K562 (cell line): ENCODE results near the gene BAD. TPM values are rescaled to one million over a fixed set of nuclear protein-coding genes. Genes with fewer than 3 reads are reported as not detected.
A peak's percentile ranks its signal among the peaks of the same experiment; 100 is the strongest.

Source experiments
- ATAC-seq: fragments of 200-7000 bp; cut with Tn5 transposase; 3 replicates; pipeline ENCODE4 v1.9.1; 2020; ENCODE audit warnings: moderate library complexity
- BruUV-seq: library from RNA; stranded (reverse); fragments of 400-500 nt; replicated peaks from 2 replicates; lab custom pipeline; 2021; lab: Mats Ljungman, UMichigan
- CTCF ChIA-PET: fragments of 300-600 bp; formaldehyde crosslinking; extraction: SDS; loops from one replicate; lab custom pipeline; 2021; ENCODE audit warnings: low intra/inter-chr PET ratio; lab: Yijun Ruan, JAX
- POLR2A ChIA-PET: fragments of 300-600, 350-650 bp; sonication (Branson Sonifier 250); formaldehyde crosslinking; extraction: SDS; loops from one replicate; lab custom pipeline; 2021; ENCODE audit warnings: antibody characterized with exemption, inconsistent platforms; lab: Yijun Ruan, JAX
- DNase-seq, 4 experiments: peaks; one replicate each; pipeline versions ENCODE4 v3.0.0 to v3.0.0-alpha.2; 2011 to 2018; ENCODE audit warnings: low spot score in 3 of 4, mixed read lengths in 3 of 4; ENCODE audit errors: extremely low read depth in 1 of 4
- FAIRE-seq: peaks from 2 replicates; lab custom pipeline; 2011; peaks lifted over from hg19 to GRCh38; lab: Jason Lieb, UNC
- H2AFZ ChIP-seq: 2 replicates; pipeline ENCODE4 v1.6.0; 2011; ENCODE audit warnings: low read depth, low read length, control low read depth, inconsistent platforms
- H3K27ac ChIP-seq: fragments of 200-600 bp; 3 replicates; pipeline ENCODE4 v1.8.0; 2011; ENCODE audit warnings: low read depth, mild to moderate bottlenecking, control low read depth, inconsistent platforms, low read length, moderate library complexity, mixed read lengths; ENCODE audit errors: extremely low read depth
- H3K27me3 ChIP-seq, 2 experiments: fragments of 300-600 bp in 1 of 2; 2 replicates in 1 of 2; 3 replicates in 1 of 2; pipeline versions ENCODE4 v1.6.0 to v1.8.0; 2011; ENCODE audit warnings: inconsistent platforms in 2 of 2, low read length in 2 of 2, mild to moderate bottlenecking in 1 of 2, mixed read lengths in 1 of 2, moderate library complexity in 1 of 2; ENCODE audit not compliant: control insufficient read depth in 2 of 2, insufficient read depth in 2 of 2
- H3K36me3 ChIP-seq: fragments of 300-600 bp; 3 replicates; pipeline ENCODE4 v1.8.0; 2011; ENCODE audit warnings: mild to moderate bottlenecking, low read length, inconsistent platforms; ENCODE audit not compliant: control insufficient read depth, insufficient read depth
- H3K4me1 ChIP-seq, 2 experiments: fragments of 200-600 bp in 1 of 2; replicated peaks in 1 of 2; 2 replicates in 1 of 2; 3 replicates in 1 of 2; pipeline versions ENCODE4 v1.5.1 to v1.8.0; 2011; ENCODE audit warnings: inconsistent platforms in 2 of 2, low read length in 2 of 2, mild to moderate bottlenecking in 1 of 2, mixed read lengths in 1 of 2, moderate library complexity in 1 of 2; ENCODE audit not compliant: control insufficient read depth in 2 of 2, insufficient read depth in 2 of 2
- H3K4me2 ChIP-seq: 2 replicates; pipeline ENCODE4 v1.6.1; 2011; ENCODE audit warnings: low read length, control low read depth, inconsistent platforms, mixed read lengths; ENCODE audit not compliant: insufficient read depth
- H3K4me3 ChIP-seq: fragments of 200-600 bp; sonication (generic), shearing (Covaris generic); 2 replicates; pipeline ENCODE4 v1.5.1; 2016; ENCODE audit warnings: control low read depth, inconsistent platforms
- H3K79me2 ChIP-seq: fragments of 200-600 bp; 3 replicates; pipeline ENCODE4 v1.8.0; 2011; ENCODE audit warnings: low read length, inconsistent platforms; ENCODE audit not compliant: control insufficient read depth, insufficient read depth
- H3K9ac ChIP-seq, 2 experiments: 2 replicates each; pipeline versions ENCODE4 v1.6.0 to v1.6.1; 2011; ENCODE audit warnings: low read depth in 2 of 2, low read length in 2 of 2, control low read depth in 1 of 2, inconsistent platforms in 1 of 2, mild to moderate bottlenecking in 1 of 2, mixed read lengths in 1 of 2; ENCODE audit not compliant: insufficient read depth in 1 of 2
- H3K9me1 ChIP-seq: one replicate; pipeline ENCODE4 v1.6.0; 2011; ENCODE audit warnings: inconsistent platforms, mild to moderate bottlenecking, low read length, moderate library complexity; ENCODE audit not compliant: control insufficient read depth, insufficient read depth
- H3K9me3 ChIP-seq: replicated peaks from 2 replicates; pipeline ENCODE4 v1.5.1; 2011; ENCODE audit warnings: low read depth, low read length, inconsistent platforms; ENCODE audit not compliant: control insufficient read depth, insufficient read depth
- H4K20me1 ChIP-seq: replicated peaks from 2 replicates; pipeline ENCODE4 v1.6.1; 2011; ENCODE audit warnings: low read length, inconsistent platforms, mixed read lengths; ENCODE audit not compliant: control insufficient read depth, insufficient read depth
- ELF1 ChIP-seq: fragments of 200-800 bp; sonication (Bioruptor generic); IDR thresholded peaks from 2 replicates; pipeline ENCODE4 v1.6.1; 2016; ENCODE audit warnings: missing genetic modification characterization, missing compliant biosample characterization
- GABPB1 ChIP-seq: sonication (generic); formaldehyde crosslinking; IDR thresholded peaks from 2 replicates; pipeline ENCODE4 v1.8.0; 2022; ENCODE audit warnings: mild to moderate bottlenecking, missing genetic modification reagents
- KAT2B ChIP-seq: IDR thresholded peaks from one replicate; pipeline ENCODE4 v1.6.1; 2012; ENCODE audit warnings: low read depth, mild to moderate bottlenecking, control low read depth, inconsistent platforms, low read length, moderate library complexity
- MAFF ChIP-seq: IDR thresholded peaks from 2 replicates; pipeline ENCODE4 v1.6.1; 2012; ENCODE audit warnings: low read length, improper control_type of control experiment
- MTA3 ChIP-seq: fragments of 450-650 bp; formaldehyde crosslinking; IDR thresholded peaks from 2 replicates; pipeline ENCODE4 v1.6.1; 2017; ENCODE audit warnings: mild to moderate bottlenecking, borderline replicate concordance
- NCOA1 ChIP-seq: fragments of 450-650 bp; IDR thresholded peaks from 2 replicates; pipeline ENCODE4 v1.6.1; 2016; ENCODE audit warnings: low read depth
- NR2C2 ChIP-seq, 2 experiments: fragments of 200-800 bp in 1 of 2; sonication (Bioruptor generic) in 1 of 2; sonication (generic) in 1 of 2; formaldehyde crosslinking in 1 of 2; IDR thresholded peaks; 2 replicates each; pipeline versions ENCODE4 v1.6.1 to v1.8.0; 2016 to 2022; ENCODE audit warnings: mild to moderate bottlenecking in 1 of 2, missing compliant biosample characterization in 1 of 2, missing genetic modification characterization in 1 of 2, missing genetic modification reagents in 1 of 2
- OTX1 ChIP-seq: fragments of 450-650 bp; formaldehyde crosslinking; IDR thresholded peaks from 2 replicates; pipeline ENCODE4 v1.4.0; 2022; ENCODE audit warnings: mild to moderate bottlenecking
- PHF20 ChIP-seq: fragments of 450-650 bp; IDR thresholded peaks from 2 replicates; pipeline ENCODE4 v1.6.1; 2018; ENCODE audit not compliant: partially characterized antibody
- POLR2B ChIP-seq: fragments of 450-650 bp; IDR thresholded peaks from 2 replicates; pipeline ENCODE4 v1.6.1; 2018; ENCODE audit warnings: low read depth; ENCODE audit not compliant: partially characterized antibody
- RBM22 ChIP-seq: fragments of 200-400 bp; formaldehyde crosslinking; IDR thresholded peaks from 2 replicates; pipeline ENCODE4 v1.6.1; 2018; ENCODE audit warnings: low read length, low read depth; ENCODE audit not compliant: poor library complexity, severe bottlenecking
- SMAD2 ChIP-seq: fragments of 150-350 bp; IDR thresholded peaks from 2 replicates; pipeline ENCODE4 v1.6.1; 2014; ENCODE audit warnings: low read depth, mild to moderate bottlenecking, low read length
- TBL1XR1 ChIP-seq, 2 experiments: IDR thresholded peaks; 2 replicates each; pipeline ENCODE4 v1.6.1; 2012; ENCODE audit warnings: improper control_type of control experiment in 2 of 2, low read length in 2 of 2, mild to moderate bottlenecking in 1 of 2
- TEAD1 ChIP-seq, 2 experiments: fragments of 450-650 bp in 1 of 2; sonication (generic) in 1 of 2; formaldehyde crosslinking; IDR thresholded peaks; 2 replicates each; pipeline versions ENCODE4 v1.4.0 to v1.8.0; 2020 to 2022; ENCODE audit warnings: mild to moderate bottlenecking in 2 of 2, missing genetic modification reagents in 1 of 2
- XRCC5 ChIP-seq: fragments of 200-400 bp; formaldehyde crosslinking; IDR thresholded peaks from 2 replicates; pipeline ENCODE4 v1.6.1; 2017; ENCODE audit warnings: low read depth, mild to moderate bottlenecking, low read length
- ZBTB17 ChIP-seq: fragments of 450-650 bp; formaldehyde crosslinking; IDR thresholded peaks from 2 replicates; pipeline ENCODE4 v1.4.0; 2020; ENCODE audit warnings: mild to moderate bottlenecking
- ZNF77 ChIP-seq: fragments of 250-450 bp; sonication (Bioruptor Pico); IDR thresholded peaks from 2 replicates; pipeline ENCODE4 v1.5.0; 2020
- ZNF830 ChIP-seq: fragments of 250-450 bp; sonication (Bioruptor Pico); IDR thresholded peaks from 2 replicates; pipeline ENCODE4 v1.5.0; 2021; ENCODE audit warnings: mild to moderate bottlenecking
- WGBS: fragments of 100-300 bp; shearing (Covaris generic); methylation state at CpG from one replicate; pipeline ENCODE4 v1.1.6; 2016; ENCODE audit warnings: low coverage, mixed read lengths; ENCODE audit not compliant: insufficient coverage; ENCODE audit errors: missing lambda C conversion rate; 5-methylcytosine and 5-hydroxymethylcytosine counted together
- in situ Hi-C: fragments of 300-500 bp; cut with MboI; formaldehyde crosslinking; loops from 4 replicates; pipeline ENCODE4 v1.15.0; 2018; ENCODE audit warnings: inconsistent platforms, mixed read lengths
- intact Hi-C: fragments of 100-400 bp; cut with micrococcal nuclease; formaldehyde crosslinking; loops from 2 replicates; pipeline ENCODE4 v1.14.2; 2022
- polyA plus RNA-seq, 8 experiments: library from polyadenylated mRNA; depleted of rRNA in 4 of 8; stranded (reverse) in 5 of 8; unstranded in 3 of 8; fragments of >200 nt; fragmentation: Nextera tagmentation in 2 of 8; fragmentation: Illumina TruSeq in 1 of 8; extraction: Ambion mirVana in 2 of 8; extraction: Trizol in 1 of 8; gene quantifications; 2 replicates each; pipeline versions ENCODE4 v1.2.1 to v1.2.3, GENCODE V29; 2011 to 2014; ENCODE audit warnings: inconsistent platforms in 1 of 8, missing spikeins in 1 of 8
- total RNA-seq, 7 experiments: library from RNA; depleted of rRNA in 6 of 7; stranded (reverse); fragments of >200 nt in 6 of 7; fragmentation: Illumina TruSeq in 2 of 7; extraction: Trizol in 2 of 7; gene quantifications; 2 replicates each; pipeline versions ENCODE4 v1.2.1 to v1.2.3, GENCODE V29; 2011 to 2021; ENCODE audit warnings: low replicate concordance in 1 of 7
- TF ChIP-seq, protein P1 (sequence below): fragments of 450-650 bp; formaldehyde crosslinking; IDR thresholded peaks from 2 replicates; pipeline ENCODE4 v1.4.0; 2020; ENCODE audit warnings: mild to moderate bottlenecking, moderate library complexity
- TF ChIP-seq, protein P2 (sequence below): sonication (generic); formaldehyde crosslinking; IDR thresholded peaks from 2 replicates; pipeline ENCODE4 v1.8.1; 2023; ENCODE audit warnings: mild to moderate bottlenecking, missing genetic modification reagents, moderate library complexity

Gene BAD
- total and polyA plus RNA-seq, 9 of the 15 experiments (the other 6 are each of a cell fraction or from before 2014, with no cell fraction given) = 0.61 to 45.6 (median 11.8) TPM

DNA sequence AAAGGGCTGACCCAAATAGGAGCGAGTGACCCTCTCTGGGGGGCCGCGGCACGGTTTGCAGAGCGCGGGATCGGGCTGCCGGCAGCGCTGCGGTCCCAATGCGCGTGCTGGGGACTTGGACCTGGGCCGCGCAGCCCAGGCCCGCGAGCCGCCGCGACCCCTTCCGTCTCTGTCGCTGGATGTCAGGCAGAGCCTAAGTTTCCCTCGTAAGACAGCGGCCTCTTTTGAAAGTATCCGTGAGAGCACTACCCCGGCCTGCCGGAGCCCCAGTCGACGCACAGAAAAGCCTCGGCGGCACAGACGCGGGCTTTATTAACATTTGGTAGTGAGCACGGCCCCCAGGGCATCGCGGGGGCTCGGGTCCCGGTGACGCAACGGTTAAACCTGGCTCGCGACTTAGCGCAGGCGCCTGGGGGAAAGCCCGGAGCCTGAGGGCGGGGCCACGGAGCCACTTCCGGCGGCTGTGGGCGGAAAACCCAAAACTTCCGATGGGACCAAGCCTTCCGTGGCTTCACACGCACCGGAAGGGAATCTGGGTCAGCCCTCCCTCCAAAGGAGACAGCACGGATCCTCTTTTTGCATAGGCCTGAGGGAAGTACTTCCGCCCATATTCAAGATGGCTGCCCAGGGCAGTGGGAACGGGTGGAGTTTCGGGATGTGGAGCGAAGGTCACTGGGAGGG lies 14.8 kb downstream of the BAD start:
- peak; percentile 98 for FAIRE-seq
- peak; percentile 93 for TF ChIP-seq NCOA1
- peak; percentile 28; the same call in 1 of the 2 replicates for TF ChIP-seq ZBTB17
- no peak for TF ChIP-seq SMAD2
- TF ChIP-seq ELF1 (tag) = peak; percentile 100
- TF ChIP-seq, protein P1, sequence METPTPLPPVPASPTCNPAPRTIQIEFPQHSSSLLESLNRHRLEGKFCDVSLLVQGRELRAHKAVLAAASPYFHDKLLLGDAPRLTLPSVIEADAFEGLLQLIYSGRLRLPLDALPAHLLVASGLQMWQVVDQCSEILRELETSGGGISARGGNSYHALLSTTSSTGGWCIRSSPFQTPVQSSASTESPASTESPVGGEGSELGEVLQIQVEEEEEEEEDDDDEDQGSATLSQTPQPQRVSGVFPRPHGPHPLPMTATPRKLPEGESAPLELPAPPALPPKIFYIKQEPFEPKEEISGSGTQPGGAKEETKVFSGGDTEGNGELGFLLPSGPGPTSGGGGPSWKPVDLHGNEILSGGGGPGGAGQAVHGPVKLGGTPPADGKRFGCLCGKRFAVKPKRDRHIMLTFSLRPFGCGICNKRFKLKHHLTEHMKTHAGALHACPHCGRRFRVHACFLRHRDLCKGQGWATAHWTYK (CRISPR knock-in tag) = no peak; the same call in 1 of the 2 replicates
- peak in 1 of 2 experiments; percentile 52; a peak in 1 of 4 replicates for TF ChIP-seq TBL1XR1 (IDR thresholded peaks at IDR 0.05; ENCODE audit: low read length in 2 of 2)
- TF ChIP-seq KAT2B = peak; percentile 26
- TF ChIP-seq POLR2B = peak; percentile 63
- peak; percentile 10; the same call in 1 of the 2 replicates for TF ChIP-seq ZNF77 (CRISPR knock-in tag)
- peak; percentile 89 for TF ChIP-seq RBM22
- TF ChIP-seq MAFF = 0 out of 2 replicates have a peak, but pooled peaks have one; percentile 8
- TF ChIP-seq PHF20 = peak; percentile 56
- TF ChIP-seq NR2C2 (CRISPR knock-in tag; IDR thresholded peaks at IDR 0.05) = peak; percentile 99
- peak; percentile 99 for TF ChIP-seq NR2C2 (tag; IDR thresholded peaks at IDR 0.05)
- peak; percentile 82 for TF ChIP-seq MTA3
- TF ChIP-seq, protein P2, sequence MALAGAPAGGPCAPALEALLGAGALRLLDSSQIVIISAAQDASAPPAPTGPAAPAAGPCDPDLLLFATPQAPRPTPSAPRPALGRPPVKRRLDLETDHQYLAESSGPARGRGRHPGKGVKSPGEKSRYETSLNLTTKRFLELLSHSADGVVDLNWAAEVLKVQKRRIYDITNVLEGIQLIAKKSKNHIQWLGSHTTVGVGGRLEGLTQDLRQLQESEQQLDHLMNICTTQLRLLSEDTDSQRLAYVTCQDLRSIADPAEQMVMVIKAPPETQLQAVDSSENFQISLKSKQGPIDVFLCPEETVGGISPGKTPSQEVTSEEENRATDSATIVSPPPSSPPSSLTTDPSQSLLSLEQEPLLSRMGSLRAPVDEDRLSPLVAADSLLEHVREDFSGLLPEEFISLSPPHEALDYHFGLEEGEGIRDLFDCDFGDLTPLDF (CRISPR knock-in tag) = peak; percentile 66
- 0 out of 2 replicates have a peak, but pooled peaks have one; percentile 12 for TF ChIP-seq OTX1 (CRISPR knock-in tag)
- peak; percentile 93; the same call in 1 of the 2 replicates for TF ChIP-seq ZNF830 (CRISPR knock-in tag)
- peak; percentile 76; the same call in 1 of the 2 replicates for TF ChIP-seq XRCC5
- peak; percentile 99 for TF ChIP-seq GABPB1 (CRISPR knock-in tag)
- TF ChIP-seq TEAD1 (CRISPR knock-in tag; IDR thresholded peaks at IDR 0.05) = 0 out of 4 replicates have a peak, but pooled peaks of 1 of the 2 experiments have one; percentile 10

More for the DNA sequence above, 14.8 kb downstream of the BAD start:
- Histone ChIP-seq H3K4me3 (peak overlapping the region; percentile 60), H3K9me1 (peaks cover 3% of the 10 kb centered on the region), H3K9ac (peak overlapping the region; percentile 89 to 99), H2AFZ (peak overlapping the region; percentile 86), H3K4me1 (peaks cover 32 to 54% of the 10 kb centered on the region in 2 experiments), H3K36me3 (peaks cover 36% of the 10 kb centered on the region), H3K27ac (peak overlapping the region; percentile 96), H3K9me3 (no peaks in the 10 kb centered on the region), H4K20me1 (no peaks in the 10 kb centered on the region), H3K4me2 (peak overlapping the region; percentile 92), H3K79me2 (peaks cover 45% of the 10 kb centered on the region), H3K27me3 (no peaks in the 10 kb centered on the region)
- peak; percentile 75 to 99 (median 83) for DNase-seq
- ChIA-PET CTCF (interaction anchor here (2.6 kb wide), 1 partner anchor 66 kb away, joined by 11 read pairs; no protein-coding TSS in a partner anchor), POLR2A (interaction anchor here (0.5 to 5.7 kb wide), 19 partner anchors 11 to 1458 kb away, joined by 3 to 58 read pairs (median 4); partner anchors contain the start of genes BAD, CATSPERZ, ESRRA and FERMT3)
- BruUV-seq = TSS peak; percentile 94
- in situ Hi-C loops = no loop called here
- ATAC-seq = peak; percentile 84
- 0% methylated on average over 54 of the region's 58 CpGs for WGBS
- intact Hi-C loops = loop anchor here (1.0 to 2.0 kb wide), 3 partner anchors 23 to 65 kb away; partner anchors contain the start of genes ESRRA and PPP1R14B
